Measurements from ENCODE around the gene TNFAIP8L3.

Gene TNFAIP8L3

DNA sequence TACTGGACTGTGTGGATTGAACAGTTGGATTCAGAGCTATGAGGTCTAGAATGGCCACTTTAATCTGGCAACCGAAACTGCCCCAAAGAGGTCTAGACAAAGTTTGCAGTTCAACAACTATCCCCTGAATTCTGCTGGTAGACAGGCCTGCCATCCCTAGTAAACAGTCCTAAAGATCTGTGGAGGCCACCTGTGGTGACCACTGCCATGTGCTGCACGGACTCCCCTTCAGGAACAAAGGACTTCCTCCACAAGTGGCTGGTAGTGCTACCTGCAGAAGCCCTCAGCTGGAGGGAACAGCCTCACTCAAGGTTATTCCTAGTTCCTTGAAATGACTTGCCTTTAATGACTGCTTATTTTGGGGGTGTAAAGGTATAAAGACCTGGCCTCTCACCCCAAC is 6.1 kb downstream of the TNFAIP8L3 start:
- no peaks in the 10 kb centered on the region for H3K4me1 Mint-ChIP-seq (ENCODE audit: low read depth)
- no peaks in the 10 kb centered on the region for H3K9me3 Mint-ChIP-seq
- peaks cover 58% of the 10 kb centered on the region for H3K27me3 Mint-ChIP-seq
- H3K4me3 Mint-ChIP-seq, result no peak overlapping the region
- no peak overlapping the region for H3K27ac Mint-ChIP-seq
- no peaks in the 10 kb centered on the region for H3K36me3 Mint-ChIP-seq (ENCODE audit: low read depth)

DNA sequence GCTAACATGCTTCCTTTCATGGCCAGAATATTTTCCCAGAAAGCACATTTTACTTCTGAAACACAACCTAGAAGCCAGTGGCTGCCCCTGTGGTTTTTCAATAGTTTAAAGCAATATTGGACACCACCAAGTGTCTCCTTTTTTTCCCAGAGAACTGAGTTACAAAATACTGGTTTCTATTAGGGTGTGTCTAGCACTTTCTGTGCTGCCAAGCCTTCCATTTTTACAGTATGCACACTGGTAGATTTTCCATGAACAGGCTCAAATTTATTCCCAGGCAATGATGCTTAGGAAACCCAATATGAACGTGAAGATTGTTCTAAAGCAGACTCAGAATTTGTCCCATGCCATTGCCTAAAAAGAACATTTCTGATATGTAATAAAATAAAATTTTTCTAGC is 7.2 kb downstream of the TNFAIP8L3 start:
- no peaks in the 10 kb centered on the region for H3K36me3 Mint-ChIP-seq (ENCODE audit: low read depth)
- peaks cover 48% of the 10 kb centered on the region for H3K27me3 Mint-ChIP-seq
- no peak overlapping the region for H3K4me3 Mint-ChIP-seq
- no peak overlapping the region for H3K27ac Mint-ChIP-seq
- no peaks in the 10 kb centered on the region for H3K4me1 Mint-ChIP-seq (ENCODE audit: low read depth)
- H3K9me3 Mint-ChIP-seq, result no peaks in the 10 kb centered on the region

DNA sequence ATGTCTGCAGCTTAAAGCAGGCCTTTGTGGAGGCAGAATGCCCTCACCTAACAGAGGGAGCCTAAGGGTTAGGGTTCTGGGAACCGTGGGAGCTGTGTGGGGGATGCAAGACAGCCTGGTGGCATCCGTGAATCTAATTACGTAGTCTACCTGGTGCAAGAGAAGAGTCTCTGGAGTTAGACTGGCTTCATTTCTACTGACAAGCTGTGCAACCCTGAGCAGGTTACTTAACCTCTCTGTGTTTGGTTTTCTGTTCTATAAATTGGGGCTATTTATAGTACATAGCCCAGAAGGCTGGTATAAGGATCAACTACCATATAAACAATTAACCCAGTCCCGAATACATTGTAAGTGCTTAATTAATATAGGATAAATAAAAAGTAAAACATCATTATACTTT is 8.3 kb downstream of the TNFAIP8L3 start:
- Mint-ChIP-seq H3K36me3 (ENCODE audit: low read depth) (no peaks in the 10 kb centered on the region), H3K27me3 (peaks cover 37% of the 10 kb centered on the region), H3K9me3 (no peaks in the 10 kb centered on the region), H3K4me3 (no peak overlapping the region), H3K27ac (no peak overlapping the region), H3K4me1 (ENCODE audit: low read depth) (no peaks in the 10 kb centered on the region)

DNA sequence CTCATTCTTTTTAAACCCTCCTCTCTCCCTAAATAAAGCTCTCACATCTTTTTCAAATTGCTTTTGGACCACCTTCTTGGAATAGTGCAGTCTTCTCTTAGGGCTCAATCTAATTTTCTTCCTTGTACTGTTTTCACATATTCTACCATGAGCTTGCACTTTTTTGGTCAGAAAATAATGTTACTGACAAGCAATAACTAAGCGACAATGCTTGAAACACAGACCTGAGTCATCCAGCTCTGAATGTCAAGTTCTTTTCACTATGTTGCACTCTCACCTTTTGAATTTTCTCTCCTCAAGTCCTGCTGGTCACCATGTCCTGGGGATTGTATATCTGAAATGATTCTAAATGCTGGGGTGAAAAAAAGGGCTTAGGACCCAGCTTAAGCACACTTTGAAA is 8.9 kb downstream of the TNFAIP8L3 start:
- H3K9me3 Mint-ChIP-seq, result no peaks in the 10 kb centered on the region
- H3K4me1 Mint-ChIP-seq (ENCODE audit: low read depth), result no peaks in the 10 kb centered on the region
- no peak overlapping the region for H3K4me3 Mint-ChIP-seq
- peaks cover 30% of the 10 kb centered on the region for H3K27me3 Mint-ChIP-seq
- no peaks in the 10 kb centered on the region for H3K36me3 Mint-ChIP-seq (ENCODE audit: low read depth)
- no peak overlapping the region for H3K27ac Mint-ChIP-seq

DNA sequence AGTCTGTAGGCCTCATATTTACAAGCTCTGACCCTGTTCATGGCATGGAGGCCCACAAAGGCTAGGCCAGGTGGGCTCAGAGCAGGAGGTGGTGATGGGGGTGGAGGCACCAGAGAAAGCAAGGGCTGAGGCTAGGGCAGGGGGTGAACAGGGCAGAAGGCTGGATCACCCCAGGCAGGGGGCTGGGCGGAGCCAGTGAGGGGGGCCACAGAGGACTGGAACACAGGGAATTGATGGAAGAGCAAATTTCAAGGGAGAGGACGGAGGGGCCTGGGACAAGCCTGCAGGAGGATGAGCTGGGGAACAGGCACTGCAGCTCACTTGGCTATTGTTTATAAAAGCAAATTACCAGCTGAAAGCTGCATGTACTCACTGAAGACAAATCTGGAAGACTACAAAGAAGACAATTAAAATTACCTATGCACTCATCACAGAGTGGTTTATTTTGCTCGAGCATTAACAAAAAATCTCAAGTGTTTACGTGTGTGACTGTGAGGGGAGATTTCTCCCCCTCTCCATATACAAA is 11.0 kb downstream of the TNFAIP8L3 start:
- no peak overlapping the region for H3K4me3 Mint-ChIP-seq
- H3K27me3 Mint-ChIP-seq, result peaks cover 10% of the 10 kb centered on the region
- H3K9me3 Mint-ChIP-seq, result no peaks in the 10 kb centered on the region
- H3K27ac Mint-ChIP-seq, result no peak overlapping the region
- no peaks in the 10 kb centered on the region for H3K36me3 Mint-ChIP-seq (ENCODE audit: low read depth)
- peaks cover 5% of the 10 kb centered on the region for H3K4me1 Mint-ChIP-seq (ENCODE audit: low read depth)

DNA sequence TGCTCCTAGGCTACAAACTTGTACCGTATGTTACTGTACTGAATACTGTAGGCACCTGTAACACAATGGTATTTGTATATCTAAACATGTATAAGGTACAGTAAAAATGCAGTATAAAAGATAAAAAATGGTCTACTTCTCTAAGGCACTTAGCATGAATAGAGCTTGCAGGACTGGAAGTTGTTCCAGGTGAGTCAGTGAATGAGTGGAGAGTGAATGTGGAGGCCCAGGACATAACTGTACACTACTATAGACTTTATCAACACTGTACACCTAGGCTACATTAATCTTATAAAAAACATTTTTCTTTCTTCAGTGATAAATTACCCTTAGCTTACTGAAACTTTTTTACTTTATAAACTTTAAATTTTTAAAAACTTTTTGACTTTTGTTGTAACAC is 12.5 kb downstream of the TNFAIP8L3 start:
- Mint-ChIP-seq H3K4me1 (ENCODE audit: low read depth) (peaks cover 17% of the 10 kb centered on the region), H3K27ac (no peak overlapping the region), H3K9me3 (no peaks in the 10 kb centered on the region), H3K36me3 (ENCODE audit: low read depth) (no peaks in the 10 kb centered on the region), H3K27me3 (peaks cover 7% of the 10 kb centered on the region), H3K4me3 (no peak overlapping the region)

DNA sequence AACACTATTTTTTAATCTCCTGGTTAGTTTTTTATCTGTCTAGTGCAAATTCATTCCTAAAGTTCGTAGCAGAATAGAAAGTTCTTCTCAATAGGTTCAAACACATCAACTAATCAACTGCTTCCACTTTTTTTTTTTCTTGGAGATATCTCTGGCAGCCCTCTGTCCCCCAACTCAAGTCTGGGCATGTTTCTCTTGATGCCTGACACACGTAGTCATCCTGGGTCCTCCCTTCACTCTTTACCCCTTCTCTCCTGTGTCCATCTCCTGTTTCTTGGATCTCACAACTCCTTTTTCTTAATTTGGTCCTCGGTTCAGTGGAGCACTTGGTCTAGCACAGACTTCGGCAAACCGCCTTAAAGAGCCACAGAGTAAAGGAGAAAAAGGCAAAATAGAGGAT is 14.4 kb downstream of the TNFAIP8L3 start:
- H3K27me3 Mint-ChIP-seq, result peaks cover 7% of the 10 kb centered on the region
- H3K4me1 Mint-ChIP-seq (ENCODE audit: low read depth), result peaks cover 30% of the 10 kb centered on the region
- no peak overlapping the region for H3K27ac Mint-ChIP-seq
- H3K9me3 Mint-ChIP-seq, result no peaks in the 10 kb centered on the region
- H3K4me3 Mint-ChIP-seq, result no peak overlapping the region
- H3K36me3 Mint-ChIP-seq (ENCODE audit: low read depth), result no peaks in the 10 kb centered on the region

DNA sequence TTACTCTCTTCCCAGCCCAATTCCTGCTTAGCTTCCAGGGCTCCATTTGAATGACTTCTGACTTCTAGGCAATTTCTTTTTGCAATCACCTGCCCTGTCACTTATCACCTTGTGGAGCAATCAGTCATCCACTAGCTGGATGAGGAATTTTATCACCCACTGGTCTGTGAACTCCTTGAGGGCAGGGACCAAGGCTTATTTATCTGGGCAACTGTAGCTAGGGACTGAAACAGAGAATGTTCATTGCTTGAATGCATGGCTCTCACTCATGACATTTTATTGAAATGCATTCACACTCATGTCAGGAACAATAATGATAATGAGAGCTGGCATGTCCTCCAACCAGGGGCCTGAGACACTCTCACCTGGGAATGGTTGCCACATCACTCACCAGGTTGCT is 15.5 kb downstream of the TNFAIP8L3 start:
- Mint-ChIP-seq H3K4me1 (ENCODE audit: low read depth) (peaks cover 30% of the 10 kb centered on the region), H3K36me3 (ENCODE audit: low read depth) (no peaks in the 10 kb centered on the region), H3K27me3 (peaks cover 8% of the 10 kb centered on the region), H3K4me3 (no peak overlapping the region), H3K27ac (no peak overlapping the region), H3K9me3 (no peaks in the 10 kb centered on the region)

DNA sequence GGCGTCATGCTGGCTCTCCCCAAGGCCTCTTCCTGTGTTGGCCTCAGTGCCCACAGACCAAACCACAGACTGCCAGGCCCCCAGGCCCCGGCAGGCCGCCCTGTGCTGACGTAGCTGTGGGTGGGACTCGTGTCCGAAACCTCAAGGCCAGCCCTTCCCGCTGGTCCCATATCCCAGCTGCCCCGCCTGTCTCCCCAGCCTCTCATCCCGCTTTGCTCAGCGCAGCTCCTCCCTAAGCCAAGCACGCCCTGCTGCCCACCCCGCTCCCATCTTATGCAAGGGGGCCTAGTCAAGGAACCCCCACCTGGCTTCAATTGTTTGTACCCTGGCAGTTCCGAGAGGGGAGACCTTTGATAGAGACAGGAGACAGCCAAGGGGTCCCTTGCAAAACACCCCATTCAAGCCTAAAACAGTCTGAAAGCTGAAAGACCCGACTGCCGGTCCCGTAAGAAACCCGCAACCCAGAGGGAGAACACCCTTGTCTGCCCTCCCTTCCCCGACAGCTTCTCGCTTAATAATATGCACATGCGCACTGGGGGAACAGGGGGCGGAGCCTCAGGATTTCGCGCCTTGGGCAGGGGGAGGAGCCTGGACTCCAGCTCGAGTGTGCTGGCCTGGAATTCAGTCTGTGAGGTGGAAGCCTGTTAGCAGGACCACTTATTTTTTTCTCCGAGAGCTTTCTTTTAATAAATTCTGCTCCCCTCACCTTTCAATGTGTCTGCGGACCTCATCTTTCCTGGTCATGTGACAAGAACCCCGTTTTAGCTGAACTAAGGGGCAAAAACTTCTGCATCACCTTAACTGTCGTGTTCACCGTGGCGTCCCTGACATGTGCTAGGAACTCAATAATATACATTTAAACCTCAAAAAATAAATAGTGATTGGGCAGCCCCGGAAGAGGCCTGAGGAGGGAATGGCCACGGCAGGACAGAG is 17.2 kb downstream of the TNFAIP8L3 start:
- Mint-ChIP-seq H3K4me1 (ENCODE audit: low read depth) (peaks cover 30% of the 10 kb centered on the region), H3K4me3 (peak overlapping the region; percentile 47), H3K27ac (peak overlapping the region; percentile 96), H3K9me3 (no peaks in the 10 kb centered on the region), H3K27me3 (peaks cover 8% of the 10 kb centered on the region), H3K36me3 (ENCODE audit: low read depth) (no peaks in the 10 kb centered on the region)

DNA sequence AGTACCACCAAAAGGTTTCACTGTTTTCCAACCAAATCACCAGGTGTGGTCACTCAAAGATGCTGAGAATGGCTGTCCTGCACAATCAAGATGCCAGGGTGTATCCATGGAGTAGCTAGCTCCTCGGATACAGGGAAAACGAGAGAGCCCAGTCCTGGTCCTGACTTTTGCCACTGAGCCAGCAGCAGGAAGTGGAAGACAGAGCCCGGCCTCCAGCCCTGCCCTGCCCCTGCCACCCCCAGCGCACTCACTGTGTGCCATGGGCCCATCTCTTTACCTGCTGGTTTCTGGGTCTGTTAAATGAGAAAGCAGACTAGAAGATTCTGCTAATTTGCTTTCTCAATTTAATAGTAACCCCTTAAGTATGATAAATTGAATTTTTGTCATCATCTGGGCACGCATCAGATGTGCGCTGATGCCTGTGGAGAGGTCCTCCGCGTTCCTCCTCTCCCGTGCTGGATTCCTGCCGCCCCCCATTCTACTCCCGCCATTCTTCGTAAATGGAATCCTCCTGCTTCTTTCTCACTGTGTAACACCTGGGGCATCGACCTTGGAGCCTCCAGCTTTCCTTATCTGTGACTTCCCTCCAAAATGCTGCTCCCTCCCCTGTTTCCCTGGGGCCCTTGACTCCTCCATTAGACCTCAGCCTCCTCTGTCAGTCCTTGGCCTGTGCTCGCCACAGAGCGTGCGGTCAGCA is 18.0 kb downstream of the TNFAIP8L3 start:
- Mint-ChIP-seq H3K27ac (peak overlapping the region; percentile 96), H3K27me3 (peaks cover 8% of the 10 kb centered on the region), H3K36me3 (ENCODE audit: low read depth) (no peaks in the 10 kb centered on the region), H3K9me3 (no peaks in the 10 kb centered on the region), H3K4me3 (peak overlapping the region; percentile 47), H3K4me1 (ENCODE audit: low read depth) (peaks cover 30% of the 10 kb centered on the region)

DNA sequence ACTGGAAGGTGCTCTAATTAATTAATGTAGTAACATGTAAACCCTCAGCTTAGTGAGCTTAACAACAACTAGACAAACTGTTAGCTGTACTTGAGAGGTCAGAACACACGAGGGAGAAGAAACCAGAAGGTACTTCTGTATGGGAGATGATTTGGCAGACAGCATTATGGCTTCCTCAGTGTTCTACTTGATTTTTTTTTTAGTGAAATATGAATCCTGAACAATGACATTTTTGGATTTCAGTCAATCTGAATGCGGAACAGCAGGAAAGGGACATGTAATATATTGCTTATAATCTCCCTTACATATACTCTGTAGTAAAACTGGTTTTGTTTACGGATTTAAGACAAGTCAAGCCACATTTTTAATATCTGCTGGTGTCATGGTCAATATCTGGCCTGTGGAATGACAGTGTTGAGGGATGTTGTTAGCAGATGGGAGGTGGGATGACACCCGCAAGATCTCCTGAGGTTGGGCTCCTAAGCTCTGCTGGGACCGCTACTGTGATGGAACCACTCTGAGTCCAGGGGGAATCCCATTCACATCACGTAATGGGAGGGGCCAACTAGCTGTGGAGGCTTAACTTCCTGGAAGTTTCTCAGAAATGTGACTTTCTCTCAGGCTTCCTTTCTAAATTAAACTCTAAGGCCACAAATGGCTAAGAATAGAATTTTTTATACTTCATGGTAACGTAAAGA is 18.7 kb downstream of the TNFAIP8L3 start:
- peak overlapping the region; percentile 96 for H3K27ac Mint-ChIP-seq
- H3K4me1 Mint-ChIP-seq (ENCODE audit: low read depth), result peaks cover 35% of the 10 kb centered on the region
- H3K36me3 Mint-ChIP-seq (ENCODE audit: low read depth), result no peaks in the 10 kb centered on the region
- H3K9me3 Mint-ChIP-seq, result no peaks in the 10 kb centered on the region
- no peak overlapping the region for H3K4me3 Mint-ChIP-seq
- H3K27me3 Mint-ChIP-seq, result peaks cover 8% of the 10 kb centered on the region

DNA sequence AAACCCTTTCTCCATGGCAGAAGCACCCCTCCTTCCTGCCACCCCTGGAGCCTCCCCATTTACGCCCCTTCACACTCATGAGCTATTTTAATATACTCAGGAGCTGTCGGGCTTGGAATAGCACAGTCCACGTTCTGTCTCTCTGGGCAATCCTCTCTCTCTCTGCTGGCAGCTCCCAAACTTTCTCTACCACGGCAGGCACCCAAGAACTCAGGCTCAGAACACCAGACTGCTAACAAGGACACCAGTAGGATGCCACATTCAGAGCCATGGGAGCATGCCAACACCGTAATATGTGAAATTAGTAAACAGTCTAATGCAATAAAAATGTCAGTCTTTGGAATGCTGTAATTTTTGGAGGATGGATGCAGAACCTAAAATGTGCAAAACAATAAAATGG is 19.3 kb downstream of the TNFAIP8L3 start:
- Mint-ChIP-seq H3K27me3 (peaks cover 8% of the 10 kb centered on the region), H3K9me3 (no peaks in the 10 kb centered on the region), H3K4me1 (ENCODE audit: low read depth) (peaks cover 35% of the 10 kb centered on the region), H3K36me3 (ENCODE audit: low read depth) (no peaks in the 10 kb centered on the region), H3K4me3 (no peak overlapping the region), H3K27ac (no peak overlapping the region)

DNA sequence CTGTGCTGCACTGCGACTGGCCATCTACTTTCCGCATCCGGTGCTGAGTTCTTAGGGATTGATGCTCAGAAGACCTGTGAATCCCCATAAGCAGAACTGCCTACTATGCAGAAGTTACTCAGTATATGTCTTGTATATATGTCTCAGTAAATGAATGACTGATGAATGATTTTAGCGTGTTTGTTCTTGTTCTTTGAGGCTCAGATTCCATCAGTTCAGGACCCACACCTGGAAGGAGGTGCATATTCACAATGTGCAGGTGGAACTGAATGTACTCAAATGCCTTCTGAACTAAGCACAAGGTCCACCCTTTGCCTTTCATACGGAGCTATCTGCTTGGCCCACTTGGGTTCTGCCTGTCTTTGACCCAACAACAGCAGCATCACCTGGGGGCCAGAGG is 19.8 kb downstream of the TNFAIP8L3 start:
- no peak overlapping the region for H3K27ac Mint-ChIP-seq
- H3K27me3 Mint-ChIP-seq, result peaks cover 8% of the 10 kb centered on the region
- H3K9me3 Mint-ChIP-seq, result no peaks in the 10 kb centered on the region
- H3K36me3 Mint-ChIP-seq (ENCODE audit: low read depth), result no peaks in the 10 kb centered on the region
- H3K4me1 Mint-ChIP-seq (ENCODE audit: low read depth), result peaks cover 35% of the 10 kb centered on the region
- H3K4me3 Mint-ChIP-seq, result no peak overlapping the region

DNA sequence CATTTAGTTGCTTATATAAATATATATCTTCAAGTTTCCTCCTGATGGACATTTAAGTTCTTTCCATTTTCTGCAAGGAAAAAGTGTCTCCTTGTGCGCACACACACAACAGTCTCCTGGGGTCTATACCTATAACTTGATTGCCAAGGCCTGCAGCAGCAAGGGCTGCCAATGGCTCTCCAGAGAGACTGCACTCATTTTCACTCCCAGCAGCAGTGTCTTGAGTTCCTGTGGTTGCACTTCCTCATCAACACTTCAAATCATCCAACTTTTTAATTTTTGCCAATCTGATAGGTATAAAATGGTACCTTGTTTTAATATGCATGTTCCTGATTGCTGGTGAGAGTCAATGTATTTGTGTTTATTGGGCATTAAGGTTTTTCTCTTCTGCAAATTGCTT is 23.1 kb downstream of the TNFAIP8L3 start:
- peaks cover 12% of the 10 kb centered on the region for H3K4me1 Mint-ChIP-seq (ENCODE audit: low read depth)
- H3K27me3 Mint-ChIP-seq, result peaks cover 4% of the 10 kb centered on the region
- H3K36me3 Mint-ChIP-seq (ENCODE audit: low read depth), result no peaks in the 10 kb centered on the region
- no peak overlapping the region for H3K4me3 Mint-ChIP-seq
- no peaks in the 10 kb centered on the region for H3K9me3 Mint-ChIP-seq
- no peak overlapping the region for H3K27ac Mint-ChIP-seq

DNA sequence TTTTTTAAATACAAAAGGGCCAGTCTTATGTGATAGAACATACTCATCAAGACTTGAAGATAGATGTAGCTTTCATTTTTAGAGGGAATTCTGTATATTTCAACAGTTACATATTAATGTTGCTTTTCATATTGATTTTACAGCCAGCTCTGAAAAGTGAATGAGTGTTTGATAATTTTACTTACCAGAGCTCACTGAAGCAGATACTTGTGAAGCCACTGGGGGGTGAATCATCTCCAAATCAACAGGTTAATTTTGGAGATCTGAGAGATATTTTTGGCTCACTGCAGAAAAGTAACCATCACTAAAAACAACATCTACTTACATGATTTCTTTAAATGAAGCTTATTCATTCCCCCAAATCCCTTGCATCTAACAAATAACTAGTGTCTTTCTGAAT is 24.7 kb downstream of the TNFAIP8L3 start:
- Mint-ChIP-seq H3K9me3 (no peaks in the 10 kb centered on the region), H3K36me3 (ENCODE audit: low read depth) (no peaks in the 10 kb centered on the region), H3K4me1 (ENCODE audit: low read depth) (peaks cover 6% of the 10 kb centered on the region), H3K4me3 (no peak overlapping the region), H3K27me3 (peaks cover 3% of the 10 kb centered on the region), H3K27ac (no peak overlapping the region)

Measured in stimulated activated naive CD8-positive, alpha-beta T cell treated with anti-CD3 and anti-CD28 coated beads, Interleukin-15, Interleukin-2, amounts not matched to agents 100 ng/mL and 50 ng/mL, for 24 hours (primary cell).